Neutrophil (primary cell): ENCODE results near the gene GLDC.

Source experiments
- H3K27ac ChIP-seq: fragments of 200-600 bp; sonication (generic); 2 replicates; pipeline ENCODE4 v1.5.1; 2016; ENCODE audit warnings: mild to moderate bottlenecking, moderate library complexity
- H3K27me3 ChIP-seq: fragments of 200-600 bp; sonication (generic); 2 replicates; pipeline ENCODE4 v1.6.0; 2016; ENCODE audit warnings: mild to moderate bottlenecking
- H3K36me3 ChIP-seq: fragments of 200-600 bp; sonication (generic); 2 replicates; pipeline ENCODE4 v1.5.1; 2017
- H3K4me1 ChIP-seq, 2 experiments: fragments of 200-600 bp in 1 of 2; sonication (generic) in 1 of 2; 1 replicate in 1 of 2; 2 replicates in 1 of 2; pipeline versions ENCODE4 v1.5.1 to v1.6.1; 2013 to 2016; ENCODE audit warnings: low read depth in 1 of 2, low read length in 1 of 2, mild to moderate bottlenecking in 1 of 2, moderate library complexity in 1 of 2; ENCODE audit not compliant: control insufficient read depth in 1 of 2, insufficient read depth in 1 of 2
- H3K4me3 ChIP-seq, 2 experiments: fragments of 200-600 bp in 1 of 2; sonication (generic) in 1 of 2; 1 replicate in 1 of 2; 2 replicates in 1 of 2; pipeline ENCODE4 v1.5.1; 2013 to 2016; ENCODE audit warnings: low read depth in 1 of 2, low read length in 1 of 2, mild to moderate bottlenecking in 1 of 2, moderate library complexity in 1 of 2
- H3K9me3 ChIP-seq: fragments of 200-600 bp; sonication (generic); 2 replicates; pipeline ENCODE4 v1.5.1; 2016
- CTCF ChIP-seq: fragments of 200-600 bp; sonication (generic); IDR thresholded peaks from 2 replicates; pipeline ENCODE4 v1.5.1; 2016; ENCODE audit warnings: antibody characterized with exemption

The GLDC gene

GRCh38 chr9:6609497-6610016, 36.0 kb downstream of the GLDC start:
- Histone ChIP-seq H3K4me1 (no peaks in the 10 kb centered on the region), H3K36me3 (no peaks in the 10 kb centered on the region), H3K27ac (no peak overlapping the region), H3K4me3 (no peak overlapping the region), H3K9me3 (no peaks in the 10 kb centered on the region), H3K27me3 (no peaks in the 10 kb centered on the region)
- TF ChIP-seq CTCF, result no peak

GRCh38 chr9:6605202-6605601, 40.3 kb downstream of the GLDC start:
- TF ChIP-seq CTCF, result no peak
- no peaks in the 10 kb centered on the region for H3K27me3 ChIP-seq
- H3K36me3 ChIP-seq, result no peaks in the 10 kb centered on the region
- H3K27ac ChIP-seq, result no peak overlapping the region
- H3K4me3 ChIP-seq, result no peak overlapping the region
- no peaks in the 10 kb centered on the region for H3K9me3 ChIP-seq
- H3K4me1 ChIP-seq, result no peaks in the 10 kb centered on the region

- Histone ChIP-seq H3K36me3 (no peaks in the 10 kb centered on the region), H3K27ac (no peak overlapping the region), H3K4me1 (no peaks in the 10 kb centered on the region), H3K9me3 (no peaks in the 10 kb centered on the region), H3K27me3 (no peaks in the 10 kb centered on the region), H3K4me3 (no peak overlapping the region)
- TF ChIP-seq CTCF, result no peak
Measured at GRCh38 chr9:6600426-6600825, 45.1 kb downstream of the GLDC start.

DNA sequence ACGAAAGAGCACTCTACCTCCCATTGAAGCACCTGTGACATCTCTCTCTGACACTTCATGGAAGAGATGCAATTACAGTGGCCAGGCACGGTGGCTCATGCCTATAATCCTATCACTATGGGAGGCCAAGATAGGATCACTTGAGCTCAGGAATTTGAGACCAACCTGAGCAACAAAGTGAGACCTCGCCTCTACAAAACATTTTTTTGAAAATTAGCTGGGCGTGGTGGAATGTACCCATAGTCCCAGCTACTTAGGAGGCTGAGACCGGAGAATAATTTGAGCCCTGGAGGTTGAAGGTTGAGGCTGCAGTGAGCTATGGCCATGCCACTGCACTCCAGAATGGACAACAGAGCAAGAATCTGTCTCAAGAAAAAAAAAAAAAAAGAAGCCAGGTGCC, 45.5 kb downstream of the GLDC start:
- Histone ChIP-seq H3K27me3 (no peaks in the 10 kb centered on the region), H3K4me3 (no peak overlapping the region), H3K4me1 (no peaks in the 10 kb centered on the region), H3K27ac (no peak overlapping the region), H3K9me3 (no peaks in the 10 kb centered on the region), H3K36me3 (no peaks in the 10 kb centered on the region)
- TF ChIP-seq CTCF, result no peak

DNA sequence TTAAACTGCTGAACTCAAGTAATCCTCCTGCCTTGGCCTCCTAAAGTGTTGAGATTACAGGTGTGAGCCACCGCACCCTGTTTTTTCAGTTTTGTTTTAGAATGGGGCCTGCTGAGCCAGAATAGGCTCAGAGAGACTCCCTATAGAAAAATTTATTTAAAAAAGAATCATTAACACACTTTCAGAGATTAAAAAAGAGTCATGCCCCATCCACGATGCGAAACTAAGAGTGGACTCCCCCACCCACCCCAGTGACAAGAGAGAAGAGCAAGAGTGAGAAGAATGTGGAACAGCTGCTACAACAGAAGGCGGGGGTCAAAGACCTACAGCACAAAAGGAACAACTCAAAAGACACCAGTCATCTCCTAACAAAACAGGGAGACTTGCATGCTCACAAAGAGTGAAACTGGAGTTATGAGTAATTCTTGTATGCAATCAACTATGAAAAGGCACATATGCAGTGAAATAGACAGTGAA, 47.2 kb downstream of the GLDC start:
- TF ChIP-seq CTCF, result no peak
- H3K36me3 ChIP-seq, result no peaks in the 10 kb centered on the region

DNA sequence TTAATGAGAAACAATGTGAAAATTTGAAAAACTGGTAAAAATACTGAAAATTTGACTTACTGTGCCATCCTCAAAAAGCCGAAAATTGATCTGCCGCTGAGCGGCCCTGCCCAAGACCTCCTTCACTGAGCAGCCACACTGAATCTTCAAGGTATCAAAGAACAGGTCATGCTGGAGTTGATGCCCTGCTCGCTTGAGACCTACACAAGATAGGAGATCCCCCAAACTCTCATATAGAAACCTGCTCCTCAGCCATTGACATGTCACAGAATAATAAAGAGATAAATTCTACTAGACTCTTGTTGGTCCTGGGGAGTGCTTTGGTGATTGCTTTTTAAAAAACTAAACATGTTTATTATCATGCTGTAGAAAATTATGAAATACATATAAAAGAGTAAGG, 52.7 kb downstream of the GLDC start:
- H3K4me3 ChIP-seq, result no peak overlapping the region
- H3K27ac ChIP-seq, result no peak overlapping the region
- TF ChIP-seq CTCF, result no peak
- H3K4me1 ChIP-seq, result no peaks in the 10 kb centered on the region
- no peaks in the 10 kb centered on the region for H3K9me3 ChIP-seq
- peaks cover 4% of the 10 kb centered on the region for H3K27me3 ChIP-seq
- H3K36me3 ChIP-seq, result no peaks in the 10 kb centered on the region

More for the DNA sequence above, 47.2 kb downstream of the GLDC start:
- Histone ChIP-seq H3K9me3 (no peaks in the 10 kb centered on the region), H3K27ac (no peak overlapping the region), H3K4me3 (no peak overlapping the region), H3K27me3 (no peaks in the 10 kb centered on the region), H3K4me1 (no peaks in the 10 kb centered on the region)
